ENCODE results near the gene KRTAP4-3.

GRCh38 chr17:41167561-41167960, 460 bp downstream of the KRTAP4-3 start:
- TF ChIP-seq CTCF (IDR thresholded peaks at IDR 0.05) (no peak), POLR2A (IDR thresholded peaks at IDR 0.05) (no peak)

All from uterus (tissue), 2 donors.